WTC11 (cell line): ENCODE data around the gene HIF3A. TPM values are rescaled to one million over a fixed set of nuclear protein-coding genes. Genes with fewer than 3 reads are reported as not detected.

ENCODE experiments used
- ATAC-seq: fragments of 200-7000 bp; cut with Tn5 transposase; 2 replicates; pipeline ENCODE4 v1.10.0; 2021; ENCODE audit warnings: mild to moderate bottlenecking, moderate library complexity
- CTCF ChIA-PET: fragments of 300-600 bp; sonication (Branson Sonifier 250); formaldehyde crosslinking; loops from one replicate; lab custom pipeline; 2021; ENCODE audit warnings: antibody characterized with exemption; lab: Charles Lee
- POLR2A ChIA-PET: fragments of 350-600 bp; sonication (Branson Sonifier 250); formaldehyde crosslinking; loops from one replicate; lab custom pipeline; 2021; ENCODE audit warnings: antibody characterized with exemption; lab: Charles Lee
- DNase-seq: peaks from one replicate; pipeline ENCODE4 v3.0.0; 2021; ENCODE audit warnings: low spot score
- H3K27ac Mint-ChIP-seq: 2 replicates; pipeline ENCODE4 v1.8.0; 2021; ENCODE audit warnings: mixed read lengths
- H3K27me3 Mint-ChIP-seq: 2 replicates; pipeline ENCODE4 v1.8.0; 2021; ENCODE audit warnings: low read depth, mild to moderate bottlenecking, moderate library complexity, mixed read lengths
- H3K36me3 Mint-ChIP-seq: 2 replicates; pipeline ENCODE4 v1.8.0; 2021; ENCODE audit warnings: mixed read lengths
- H3K4me1 Mint-ChIP-seq: 2 replicates; pipeline ENCODE4 v1.8.0; 2022; ENCODE audit warnings: mixed read lengths
- H3K4me3 Mint-ChIP-seq: 2 replicates; pipeline ENCODE4 v1.8.0; 2021; ENCODE audit warnings: mild to moderate bottlenecking, moderate library complexity, mixed read lengths
- H3K9me3 Mint-ChIP-seq: 2 replicates; pipeline ENCODE4 v1.8.0; 2021; ENCODE audit warnings: mixed read lengths
- AR ChIP-seq: fragments of 250-450 bp; sonication (Bioruptor Pico); IDR thresholded peaks from 2 replicates; pipeline ENCODE4 v1.9.0; 2021; ENCODE audit warnings: mild to moderate bottlenecking
- CREM ChIP-seq: sonication (generic); formaldehyde crosslinking; IDR thresholded peaks from 2 replicates; pipeline ENCODE4 v1.8.1; 2022; ENCODE audit warnings: mild to moderate bottlenecking, missing genetic modification reagents, moderate library complexity
- E2F1 ChIP-seq: sonication (generic); formaldehyde crosslinking; IDR thresholded peaks from 2 replicates; pipeline ENCODE4 v1.8.0; 2022; ENCODE audit warnings: mild to moderate bottlenecking, missing genetic modification reagents
- EMX1 ChIP-seq: fragments of 250-450 bp; sonication (Bioruptor Pico); IDR thresholded peaks from 2 replicates; pipeline ENCODE4 v1.8.0; 2021; ENCODE audit warnings: mild to moderate bottlenecking
- ESRRA ChIP-seq: sonication (generic); formaldehyde crosslinking; IDR thresholded peaks from 2 replicates; pipeline ENCODE4 v1.8.1; 2022; ENCODE audit warnings: mild to moderate bottlenecking, missing genetic modification reagents, borderline replicate concordance
- ETV6 ChIP-seq: sonication (generic); formaldehyde crosslinking; IDR thresholded peaks from 2 replicates; pipeline ENCODE4 v1.8.1; 2022; ENCODE audit warnings: mild to moderate bottlenecking, missing genetic modification reagents
- GRHL2 ChIP-seq: fragments of 250-450 bp; sonication (Bioruptor Pico); IDR thresholded peaks from 2 replicates; pipeline ENCODE4 v1.8.0; 2022; ENCODE audit warnings: mild to moderate bottlenecking, moderate library complexity; ENCODE audit not compliant: insufficient replicate concordance, severe bottlenecking
- MAX ChIP-seq: sonication (generic); formaldehyde crosslinking; IDR thresholded peaks from 2 replicates; pipeline ENCODE4 v1.8.0; 2022; ENCODE audit warnings: mild to moderate bottlenecking, missing genetic modification reagents
- MYBL2 ChIP-seq: sonication (generic); formaldehyde crosslinking; IDR thresholded peaks from 2 replicates; pipeline ENCODE4 v1.8.1; 2023; ENCODE audit warnings: mild to moderate bottlenecking, moderate library complexity, missing genetic modification reagents
- SP1 ChIP-seq: sonication (generic); formaldehyde crosslinking; conservative IDR thresholded peaks from 2 replicates; pipeline ENCODE4 v1.8.1; 2022; ENCODE audit warnings: missing genetic modification reagents
- STAT6 ChIP-seq: sonication (generic); formaldehyde crosslinking; conservative IDR thresholded peaks from 2 replicates; pipeline ENCODE4 v1.8.1; 2023; ENCODE audit warnings: mild to moderate bottlenecking, low read depth, missing genetic modification reagents, moderate library complexity
- TCF7 ChIP-seq: sonication (generic); formaldehyde crosslinking; IDR thresholded peaks from 2 replicates; pipeline ENCODE4 v1.8.0; 2022; ENCODE audit warnings: mild to moderate bottlenecking, low read depth, missing genetic modification reagents, moderate library complexity
- TEAD4 ChIP-seq: sonication (generic); formaldehyde crosslinking; IDR thresholded peaks from 2 replicates; pipeline ENCODE4 v1.8.0; 2022; ENCODE audit warnings: mild to moderate bottlenecking, missing genetic modification reagents
- USF2 ChIP-seq: sonication (generic); formaldehyde crosslinking; IDR thresholded peaks from 2 replicates; pipeline ENCODE4 v1.8.1; 2023; ENCODE audit warnings: mild to moderate bottlenecking, missing genetic modification reagents, moderate library complexity
- ZNF423 ChIP-seq: fragments of 250-450 bp; sonication (Bioruptor Pico); IDR thresholded peaks from 2 replicates; pipeline ENCODE4 v2.1.2; 2022; ENCODE audit warnings: mild to moderate bottlenecking, moderate library complexity
- ZNF671 ChIP-seq: fragments of 250-450 bp; sonication (Bioruptor Pico); IDR thresholded peaks from 2 replicates; pipeline ENCODE4 v1.8.0; 2021; ENCODE audit warnings: mild to moderate bottlenecking
- total RNA-seq: library from RNA; stranded (reverse); gene quantifications from 3 replicates; pipeline ENCODE4 v1.2.3, GENCODE V29; 2021
- TF ChIP-seq, protein P1 (sequence below): sonication (generic); formaldehyde crosslinking; IDR thresholded peaks from 2 replicates; pipeline ENCODE4 v1.8.1; 2022; ENCODE audit warnings: low read depth, missing genetic modification reagents, borderline replicate concordance
- TF ChIP-seq, protein P2 (sequence below): sonication (generic); formaldehyde crosslinking; IDR thresholded peaks from 2 replicates; pipeline ENCODE4 v1.8.0; 2022; ENCODE audit warnings: missing genetic modification reagents

HIF3A gene
- total RNA-seq, 1 experiment from 2014 or later = 31.8 TPM

DNA sequence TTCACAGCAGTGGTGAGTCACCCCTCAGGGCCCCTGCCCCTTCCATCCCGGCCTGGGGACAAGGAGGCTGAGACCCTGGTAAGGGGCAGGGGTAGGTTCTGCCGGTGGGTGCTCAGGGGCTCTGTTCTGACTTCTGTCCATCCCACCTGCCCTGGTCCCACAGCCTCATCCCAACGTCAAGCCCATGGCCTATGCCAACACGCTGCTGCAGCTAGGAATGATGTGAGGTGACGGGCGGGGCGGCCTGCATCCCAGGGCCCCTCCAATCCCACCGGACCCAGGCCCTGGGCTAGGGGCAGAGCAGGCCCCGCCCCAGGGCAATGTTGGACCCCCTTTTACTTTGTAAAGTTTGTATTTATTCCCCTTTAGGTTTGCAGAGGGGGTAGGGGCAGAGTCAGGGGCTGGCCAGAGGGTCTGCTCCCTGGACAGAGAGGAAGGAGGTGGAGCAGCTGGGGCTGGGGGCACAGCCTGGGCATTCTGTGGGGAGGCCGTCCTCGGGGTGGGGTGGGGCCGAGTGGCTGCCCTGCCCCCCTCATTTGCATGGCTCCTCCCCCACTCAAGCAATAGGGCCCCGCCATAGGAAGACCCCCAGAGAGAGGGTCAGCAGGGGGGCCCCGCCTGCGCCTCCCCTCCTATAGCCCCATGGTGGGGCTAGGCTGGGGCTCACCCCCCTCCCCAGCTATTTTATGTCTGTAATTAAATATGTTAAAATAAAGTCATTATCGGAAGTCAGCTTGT is 93.4 kb downstream of the HIF3A start (continued):
- TF ChIP-seq, protein P1, sequence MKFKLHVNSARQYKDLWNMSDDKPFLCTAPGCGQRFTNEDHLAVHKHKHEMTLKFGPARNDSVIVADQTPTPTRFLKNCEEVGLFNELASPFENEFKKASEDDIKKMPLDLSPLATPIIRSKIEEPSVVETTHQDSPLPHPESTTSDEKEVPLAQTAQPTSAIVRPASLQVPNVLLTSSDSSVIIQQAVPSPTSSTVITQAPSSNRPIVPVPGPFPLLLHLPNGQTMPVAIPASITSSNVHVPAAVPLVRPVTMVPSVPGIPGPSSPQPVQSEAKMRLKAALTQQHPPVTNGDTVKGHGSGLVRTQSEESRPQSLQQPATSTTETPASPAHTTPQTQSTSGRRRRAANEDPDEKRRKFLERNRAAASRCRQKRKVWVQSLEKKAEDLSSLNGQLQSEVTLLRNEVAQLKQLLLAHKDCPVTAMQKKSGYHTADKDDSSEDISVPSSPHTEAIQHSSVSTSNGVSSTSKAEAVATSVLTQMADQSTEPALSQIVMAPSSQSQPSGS (CRISPR knock-in tag) = no peak
- no peak for TF ChIP-seq USF2
- no peak for TF ChIP-seq ESRRA (CRISPR knock-in tag)

- DNase-seq = no peak
- Mint-ChIP-seq H3K27me3 (no peaks in the 10 kb centered on the region), H3K9me3 (no peaks in the 10 kb centered on the region), H3K27ac (no peak overlapping the region), H3K4me1 (peaks cover 3% of the 10 kb centered on the region)
- ChIA-PET POLR2A (no interaction called here), CTCF (interaction anchor here (1.0 to 2.4 kb wide), 3 partner anchors 9 to 109 kb away, joined by 3 to 12 read pairs (median 4); no protein-coding TSS in a partner anchor)
- no peak for ATAC-seq
- no peak for TF ChIP-seq TEAD4 (CRISPR knock-in tag)
- no peak for TF ChIP-seq EMX1
- no peak for TF ChIP-seq MYBL2 (CRISPR knock-in tag)
- no peak for TF ChIP-seq GRHL2
- TF ChIP-seq STAT6 = no peak
- TF ChIP-seq AR = no peak
- no peak for TF ChIP-seq E2F1 (CRISPR knock-in tag)
- TF ChIP-seq ETV6 (CRISPR knock-in tag) = no peak
- TF ChIP-seq ZNF423 (CRISPR knock-in tag) = no peak
- TF ChIP-seq, protein P2, sequence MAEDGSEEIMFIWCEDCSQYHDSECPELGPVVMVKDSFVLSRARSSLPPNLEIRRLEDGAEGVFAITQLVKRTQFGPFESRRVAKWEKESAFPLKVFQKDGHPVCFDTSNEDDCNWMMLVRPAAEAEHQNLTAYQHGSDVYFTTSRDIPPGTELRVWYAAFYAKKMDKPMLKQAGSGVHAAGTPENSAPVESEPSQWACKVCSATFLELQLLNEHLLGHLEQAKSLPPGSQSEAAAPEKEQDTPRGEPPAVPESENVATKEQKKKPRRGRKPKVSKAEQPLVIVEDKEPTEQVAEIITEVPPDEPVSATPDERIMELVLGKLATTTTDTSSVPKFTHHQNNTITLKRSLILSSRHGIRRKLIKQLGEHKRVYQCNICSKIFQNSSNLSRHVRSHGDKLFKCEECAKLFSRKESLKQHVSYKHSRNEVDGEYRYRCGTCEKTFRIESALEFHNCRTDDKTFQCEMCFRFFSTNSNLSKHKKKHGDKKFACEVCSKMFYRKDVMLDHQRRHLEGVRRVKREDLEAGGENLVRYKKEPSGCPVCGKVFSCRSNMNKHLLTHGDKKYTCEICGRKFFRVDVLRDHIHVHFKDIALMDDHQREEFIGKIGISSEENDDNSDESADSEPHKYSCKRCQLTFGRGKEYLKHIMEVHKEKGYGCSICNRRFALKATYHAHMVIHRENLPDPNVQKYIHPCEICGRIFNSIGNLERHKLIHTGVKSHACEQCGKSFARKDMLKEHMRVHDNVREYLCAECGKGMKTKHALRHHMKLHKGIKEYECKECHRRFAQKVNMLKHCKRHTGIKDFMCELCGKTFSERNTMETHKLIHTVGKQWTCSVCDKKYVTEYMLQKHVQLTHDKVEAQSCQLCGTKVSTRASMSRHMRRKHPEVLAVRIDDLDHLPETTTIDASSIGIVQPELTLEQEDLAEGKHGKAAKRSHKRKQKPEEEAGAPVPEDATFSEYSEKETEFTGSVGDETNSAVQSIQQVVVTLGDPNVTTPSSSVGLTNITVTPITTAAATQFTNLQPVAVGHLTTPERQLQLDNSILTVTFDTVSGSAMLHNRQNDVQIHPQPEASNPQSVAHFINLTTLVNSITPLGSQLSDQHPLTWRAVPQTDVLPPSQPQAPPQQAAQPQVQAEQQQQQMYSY (CRISPR knock-in tag) = no peak
- TF ChIP-seq SP1 (CRISPR knock-in tag) = no peak
- TF ChIP-seq ZNF671 = no peak
- no peak for TF ChIP-seq MAX (CRISPR knock-in tag)
- no peak for TF ChIP-seq TCF7 (CRISPR knock-in tag)
- TF ChIP-seq CREM (CRISPR knock-in tag) = no peak
- TF ChIP-seq, all 79 proteins: peak for 0
- H3K4me3 Mint-ChIP-seq = no peak overlapping the region
- H3K36me3 Mint-ChIP-seq = peaks cover 49% of the 10 kb centered on the region
Measured at GRCh38 chr19:46390866-46391265, 94.0 kb downstream of the HIF3A start.
